NCI-H524 (cell line): ENCODE measurements around the gene RASL11B.

Experiments
- DNase-seq, 2 experiments: peaks; one replicate each; lab custom pipeline; 2025; lab: John Stamatoyannopoulos, UW

Gene RASL11B

GRCh38 chr4:52873861-52874343, 11.8 kb downstream of the RASL11B start:
- DNase-seq, result peak in 1 of 2 experiments; percentile 64

- no peak for DNase-seq
Measured at GRCh38 chr4:52874948-52875347, 12.8 kb downstream of the RASL11B start.

- no peak for DNase-seq
Measured at GRCh38 chr4:52876069-52876468, 14.0 kb downstream of the RASL11B start.

- DNase-seq, result no peak
Measured at GRCh38 chr4:52877036-52877435, 14.9 kb downstream of the RASL11B start.

- DNase-seq, result no peak
Measured at GRCh38 chr4:52877694-52878093, 15.6 kb downstream of the RASL11B start.

- DNase-seq, result no peak
Measured at GRCh38 chr4:52879471-52879870, 17.4 kb downstream of the RASL11B start.

GRCh38 chr4:52880994-52881393, 18.9 kb downstream of the RASL11B start:
- no peak for DNase-seq

- no peak for DNase-seq
Measured at GRCh38 chr4:52883183-52883621, 21.1 kb downstream of the RASL11B start.

- no peak for DNase-seq
Measured at GRCh38 chr4:52883707-52884669, 21.9 kb downstream of the RASL11B start.

GRCh38 chr4:52884994-52885393, 22.9 kb downstream of the RASL11B start:
- DNase-seq, result no peak

GRCh38 chr4:52889354-52889753, 27.2 kb downstream of the RASL11B start:
- no peak for DNase-seq

GRCh38 chr4:52889778-52890520, 27.8 kb downstream of the RASL11B start:
- no peak for DNase-seq

GRCh38 chr4:52890521-52890791, 28.3 kb downstream of the RASL11B start:
- no peak for DNase-seq

GRCh38 chr4:52891743-52892142, 29.6 kb downstream of the RASL11B start:
- DNase-seq, result no peak

GRCh38 chr4:52892880-52893279, 30.8 kb downstream of the RASL11B start:
- no peak for DNase-seq

- no peak for DNase-seq
Measured at GRCh38 chr4:52894443-52894842, 32.3 kb downstream of the RASL11B start.

GRCh38 chr4:52903273-52903672, 41.2 kb downstream of the RASL11B start:
- DNase-seq, result no peak

- DNase-seq, result no peak
Measured at GRCh38 chr4:52904421-52904820, 42.3 kb downstream of the RASL11B start.

- DNase-seq, result no peak
Measured at GRCh38 chr4:52907510-52907909, 45.4 kb downstream of the RASL11B start.

- DNase-seq, result no peak
Measured at GRCh38 chr4:52910115-52910514, 48.0 kb downstream of the RASL11B start.

GRCh38 chr4:52911684-52912294, 49.7 kb downstream of the RASL11B start:
- peak; percentile 62 to 66 for DNase-seq

GRCh38 chr4:52912608-52913007, 50.5 kb downstream of the RASL11B start:
- DNase-seq, result no peak
